Central memory CD8-positive, alpha-beta T cell (primary cell): ENCODE results near the gene PTPN6.

Source experiments
- ATAC-seq: fragments of 150-1000 bp; cut with Tn5 transposase; replicated peaks from 2 replicates; pipeline ENCODE4 v1.10.0; 2022; ENCODE audit warnings: mild to moderate bottlenecking, moderate FRiP score, moderate number of reproducible peaks; ENCODE audit not compliant: poor library complexity, severe bottlenecking; ENCODE audit errors: extremely low read depth
- DNase-seq, 2 donors: peaks; one replicate each; pipeline ENCODE4 v3.0.0; 2021; ENCODE audit warnings: low spot score in 2 of 2
- H3K27ac Mint-ChIP-seq: one replicate; pipeline ENCODE4 v1.8.0; 2022; ENCODE audit warnings: low read depth, mild to moderate bottlenecking, moderate library complexity, mixed read lengths
- H3K27me3 Mint-ChIP-seq: one replicate; pipeline ENCODE4 v1.8.0; 2022; ENCODE audit warnings: mixed read lengths
- H3K36me3 Mint-ChIP-seq: one replicate; pipeline ENCODE4 v1.8.0; 2022; ENCODE audit warnings: mild to moderate bottlenecking, moderate library complexity, mixed read lengths; ENCODE audit not compliant: insufficient read depth
- H3K4me1 Mint-ChIP-seq: one replicate; pipeline ENCODE4 v1.8.0; 2022; ENCODE audit warnings: mixed read lengths
- H3K4me3 Mint-ChIP-seq: one replicate; pipeline ENCODE4 v1.8.0; 2022; ENCODE audit warnings: mild to moderate bottlenecking, moderate library complexity, mixed read lengths
- H3K9me3 Mint-ChIP-seq: one replicate; pipeline ENCODE4 v1.8.0; 2022; ENCODE audit warnings: mixed read lengths

The PTPN6 gene

GRCh38 chr12:6958609-6959057 lies 7.5 kb downstream of the PTPN6 start:
- DNase-seq (no peak), ATAC-seq (no peak)
- peaks cover 76% of the 10 kb centered on the region for H3K36me3 Mint-ChIP-seq
- H3K27ac Mint-ChIP-seq: peak overlapping the region; percentile 99
- peaks cover 82% of the 10 kb centered on the region for H3K4me1 Mint-ChIP-seq
- peak overlapping the region; percentile 98 for H3K4me3 Mint-ChIP-seq
- no peaks in the 10 kb centered on the region for H3K9me3 Mint-ChIP-seq
- no peaks in the 10 kb centered on the region for H3K27me3 Mint-ChIP-seq

- Mint-ChIP-seq H3K36me3 (peaks cover 70% of the 10 kb centered on the region), H3K4me3 (peak overlapping the region; percentile 98), H3K27me3 (no peaks in the 10 kb centered on the region), H3K27ac (peak overlapping the region; percentile 99), H3K4me1 (peaks cover 76% of the 10 kb centered on the region), H3K9me3 (no peaks in the 10 kb centered on the region)
- ATAC-seq (peak; percentile 64), DNase-seq (peak in 1 of 2 donors; percentile 73)
Observed at GRCh38 chr12:6959058-6959804, 8.1 kb downstream of the PTPN6 start.

GRCh38 chr12:6959805-6960592 lies 8.8 kb downstream of the PTPN6 start:
- Mint-ChIP-seq H3K4me3 (peak overlapping the region; percentile 98), H3K9me3 (no peaks in the 10 kb centered on the region), H3K4me1 (peaks cover 75% of the 10 kb centered on the region), H3K27me3 (no peaks in the 10 kb centered on the region), H3K36me3 (peaks cover 67% of the 10 kb centered on the region), H3K27ac (peak overlapping the region; percentile 99)
- ATAC-seq: no peak
- no peak for DNase-seq

- H3K4me1 Mint-ChIP-seq: peaks cover 73% of the 10 kb centered on the region
- H3K27ac Mint-ChIP-seq: peak overlapping the region; percentile 99
- H3K27me3 Mint-ChIP-seq: no peaks in the 10 kb centered on the region
- peak overlapping the region; percentile 98 for H3K4me3 Mint-ChIP-seq
- DNase-seq (no peak), ATAC-seq (peak; percentile 9)
- no peaks in the 10 kb centered on the region for H3K9me3 Mint-ChIP-seq
- peaks cover 65% of the 10 kb centered on the region for H3K36me3 Mint-ChIP-seq
Observed at GRCh38 chr12:6960593-6961277, 9.6 kb downstream of the PTPN6 start.

GRCh38 chr12:6961278-6961694 lies 10.1 kb downstream of the PTPN6 start:
- peak overlapping the region; percentile 99 for H3K27ac Mint-ChIP-seq
- peak; percentile 80 for ATAC-seq
- H3K9me3 Mint-ChIP-seq: no peaks in the 10 kb centered on the region
- peak in 1 of 2 donors; percentile 87 for DNase-seq
- peaks cover 61% of the 10 kb centered on the region for H3K36me3 Mint-ChIP-seq
- no peaks in the 10 kb centered on the region for H3K27me3 Mint-ChIP-seq
- H3K4me3 Mint-ChIP-seq: peak overlapping the region; percentile 98
- H3K4me1 Mint-ChIP-seq: peaks cover 68% of the 10 kb centered on the region

- no peaks in the 10 kb centered on the region for H3K9me3 Mint-ChIP-seq
- peak; percentile 5 for ATAC-seq
- H3K27me3 Mint-ChIP-seq: no peaks in the 10 kb centered on the region
- peak overlapping the region; percentile 99 for H3K27ac Mint-ChIP-seq
- H3K4me1 Mint-ChIP-seq: peaks cover 63% of the 10 kb centered on the region
- H3K4me3 Mint-ChIP-seq: peak overlapping the region; percentile 98
- DNase-seq: no peak
- peaks cover 61% of the 10 kb centered on the region for H3K36me3 Mint-ChIP-seq
Observed at GRCh38 chr12:6961695-6962284, 10.6 kb downstream of the PTPN6 start.

- Mint-ChIP-seq H3K27ac (peak overlapping the region; percentile 99), H3K27me3 (no peaks in the 10 kb centered on the region), H3K4me3 (no peak overlapping the region), H3K9me3 (no peaks in the 10 kb centered on the region), H3K4me1 (peaks cover 56% of the 10 kb centered on the region), H3K36me3 (peaks cover 60% of the 10 kb centered on the region)
- DNase-seq (no peak), ATAC-seq (no peak)
Observed at GRCh38 chr12:6962285-6963015, 11.3 kb downstream of the PTPN6 start.

GRCh38 chr12:6963016-6963731 lies 12.0 kb downstream of the PTPN6 start:
- no peak for ATAC-seq
- Mint-ChIP-seq H3K27me3 (no peaks in the 10 kb centered on the region), H3K9me3 (no peaks in the 10 kb centered on the region), H3K4me1 (peaks cover 50% of the 10 kb centered on the region), H3K4me3 (no peak overlapping the region), H3K27ac (peak overlapping the region; percentile 99), H3K36me3 (peaks cover 58% of the 10 kb centered on the region)
- no peak for DNase-seq

GRCh38 chr12:6963791-6964413 lies 12.7 kb downstream of the PTPN6 start:
- DNase-seq (no peak), ATAC-seq (no peak)
- Mint-ChIP-seq H3K4me3 (no peak overlapping the region), H3K27ac (no peak overlapping the region), H3K4me1 (peaks cover 47% of the 10 kb centered on the region), H3K36me3 (peaks cover 55% of the 10 kb centered on the region), H3K27me3 (no peaks in the 10 kb centered on the region), H3K9me3 (no peaks in the 10 kb centered on the region)

- Mint-ChIP-seq H3K4me3 (no peak overlapping the region), H3K9me3 (no peaks in the 10 kb centered on the region), H3K36me3 (peaks cover 51% of the 10 kb centered on the region)
Observed at GRCh38 chr12:6964605-6965025, 13.5 kb downstream of the PTPN6 start.

More at GRCh38 chr12:6964605-6965025, 13.5 kb downstream of the PTPN6 start:
- DNase-seq (no peak), ATAC-seq (no peak)
- Mint-ChIP-seq H3K27me3 (no peaks in the 10 kb centered on the region), H3K4me1 (peaks cover 47% of the 10 kb centered on the region), H3K27ac (peak overlapping the region; percentile 55)
